Lung microvascular endothelial cell (primary cell): ENCODE measurements around the gene BBLN. TPM values are rescaled to one million over a fixed set of nuclear protein-coding genes. Genes with fewer than 3 reads are reported as not detected.

Experiments
- DNase-seq, 2 donors: peaks; one replicate each; pipeline versions ENCODE4 v3.0.0 to v3.0.0-alpha.2; 2010; ENCODE audit warnings: low read depth in 2 of 2
- total RNA-seq: library from RNA; depleted of rRNA; stranded (reverse); fragments of >200 nt; gene quantifications from 2 replicates; pipeline ENCODE4 v1.2.1, GENCODE V29; 2014

BBLN gene
- total RNA-seq, 1 donor from 2014 or later, result 48.2 TPM

- no peak for DNase-seq
Measured at GRCh38 chr9:128144239-128145181, 15.6 kb upstream of the BBLN start.

- no peak for DNase-seq
Measured at GRCh38 chr9:128145536-128145935, 14.5 kb upstream of the BBLN start.

GRCh38 chr9:128145951-128146351 lies 14.1 kb upstream of the BBLN start:
- no peak for DNase-seq

GRCh38 chr9:128146591-128147120 lies 13.4 kb upstream of the BBLN start:
- DNase-seq, result no peak

- no peak for DNase-seq
Measured at GRCh38 chr9:128148509-128149000, 11.5 kb upstream of the BBLN start.

GRCh38 chr9:128149001-128149701 lies 10.9 kb upstream of the BBLN start, which contains the start of gene LCN2:
Gene LCN2 (plus strand): TSS chr9:128149453. CDS start chr9:128149526, 73 bp downstream.
- no peak for DNase-seq

DNA sequence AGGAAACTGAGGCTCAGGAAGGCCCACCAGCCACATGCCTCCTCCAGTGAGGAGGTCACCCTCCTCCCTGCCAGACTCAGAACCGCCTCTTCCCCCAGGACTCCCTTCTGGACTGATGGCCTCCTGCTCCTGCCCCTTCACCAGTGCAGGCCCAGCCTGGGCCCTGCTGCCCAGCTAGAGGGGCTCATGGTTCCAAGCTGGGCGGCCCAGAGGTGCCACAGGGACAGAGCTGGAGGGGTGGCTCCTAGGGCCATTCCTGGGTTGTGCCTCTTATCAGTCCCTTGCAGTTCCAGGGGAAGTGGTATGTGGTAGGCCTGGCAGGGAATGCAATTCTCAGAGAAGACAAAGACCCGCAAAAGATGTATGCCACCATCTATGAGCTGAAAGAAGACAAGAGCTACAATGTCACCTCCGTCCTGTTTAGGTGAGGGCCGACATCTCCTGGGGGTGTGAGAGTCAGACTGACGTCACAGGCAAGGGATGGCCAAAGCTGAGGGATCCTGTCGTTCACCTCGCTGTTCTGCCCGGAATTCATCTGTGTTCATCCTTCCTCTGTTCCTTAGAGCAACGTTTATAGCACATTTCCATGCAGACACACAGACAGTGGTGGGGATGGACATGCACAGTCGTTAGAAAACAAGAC lies 10.0 kb upstream of the BBLN start:
- DNase-seq, result no peak

- no peak for DNase-seq
Measured at GRCh38 chr9:128150594-128151308, 9.3 kb upstream of the BBLN start.

GRCh38 chr9:128151309-128152132 lies 8.5 kb upstream of the BBLN start:
- DNase-seq, result no peak

DNA sequence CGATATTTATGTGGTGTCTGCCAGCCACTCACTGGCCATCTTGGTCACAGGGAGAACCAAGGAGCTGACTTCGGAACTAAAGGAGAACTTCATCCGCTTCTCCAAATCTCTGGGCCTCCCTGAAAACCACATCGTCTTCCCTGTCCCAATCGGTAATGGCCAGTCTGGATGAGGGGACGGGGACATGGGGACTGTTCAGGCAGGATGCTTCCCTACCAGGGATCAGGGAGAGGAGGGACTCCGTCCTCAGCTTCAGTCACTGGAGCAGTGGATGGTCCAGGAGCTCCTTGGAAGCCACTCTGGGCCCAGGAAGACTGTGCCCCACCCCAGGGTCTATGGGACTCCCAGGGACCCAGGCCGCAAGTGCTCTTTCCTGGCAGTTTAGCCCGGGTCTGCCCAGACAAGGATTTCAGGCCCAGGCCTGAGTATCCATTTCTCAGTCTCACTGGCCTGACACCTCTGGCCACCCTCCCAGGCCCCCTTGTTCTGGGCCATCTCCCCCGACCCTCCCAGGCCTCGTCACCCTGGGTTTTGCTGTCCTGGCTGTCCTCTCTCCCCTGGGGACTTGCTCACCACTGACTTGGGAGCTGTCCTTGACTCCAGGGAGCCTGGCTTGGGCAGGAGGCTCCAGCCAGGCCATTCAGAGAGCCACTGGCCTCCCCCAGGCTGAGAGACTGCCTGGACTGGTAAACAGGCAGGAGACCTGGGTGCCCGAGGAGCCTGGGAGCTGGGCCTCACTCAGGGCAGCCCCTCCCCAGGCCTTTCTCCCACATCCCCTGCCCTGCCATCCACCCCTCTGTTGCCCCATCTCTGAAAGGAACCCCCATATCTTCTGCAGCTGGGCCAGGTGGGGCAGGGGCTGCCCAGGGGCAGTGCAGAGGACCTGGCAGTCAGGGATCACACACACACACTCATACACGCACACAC lies 7.7 kb upstream of the BBLN start:
- DNase-seq, result no peak

GRCh38 chr9:128153060-128153946 lies 6.8 kb upstream of the BBLN start:
- no peak for DNase-seq

DNA sequence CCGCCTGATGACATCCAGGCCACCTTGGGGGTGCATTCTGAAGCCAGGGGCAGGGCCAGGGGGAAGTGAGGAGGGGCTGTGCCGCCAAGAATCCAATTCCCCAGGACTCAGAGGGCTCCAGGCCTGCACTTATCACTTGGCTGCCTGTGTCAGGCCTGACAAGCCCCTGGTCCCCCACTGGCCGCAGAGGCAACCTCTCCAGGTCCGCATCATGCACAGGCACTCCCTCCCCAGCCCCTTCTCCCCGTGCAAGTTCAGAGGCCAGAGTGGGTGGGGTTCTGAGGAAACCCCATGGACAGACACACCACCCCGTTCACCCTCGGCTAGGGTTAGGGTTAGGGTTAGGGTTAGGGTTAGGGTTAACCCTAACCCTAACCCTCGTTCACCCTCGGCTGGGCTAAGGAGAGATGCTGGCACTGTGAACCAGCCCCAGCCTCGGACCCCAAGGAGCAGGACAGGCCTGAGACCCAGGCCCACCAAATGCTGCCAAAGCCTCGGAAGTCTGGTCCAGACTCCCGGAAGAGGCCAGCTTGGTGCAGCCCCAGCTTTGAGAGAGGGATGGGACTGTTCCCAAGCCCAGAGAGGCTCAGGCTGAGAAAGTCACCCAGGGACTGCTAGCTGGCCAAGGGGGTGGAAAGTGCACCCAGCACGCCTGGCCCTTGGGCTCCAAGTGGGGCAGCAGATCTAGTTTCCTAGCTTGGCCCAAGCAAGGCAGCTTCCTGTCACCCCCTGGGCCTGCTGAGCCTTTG lies 5.9 kb upstream of the BBLN start:
- no peak for DNase-seq

- DNase-seq, result no peak
Measured at GRCh38 chr9:128155736-128156500, 4.1 kb upstream of the BBLN start.

GRCh38 chr9:128159522-128159783 lies 612 bp upstream of the BBLN start:
- peak; percentile 13 to 45 for DNase-seq

GRCh38 chr9:128160603-128160987 lies 530 bp downstream of the BBLN start:
- DNase-seq, result peak in 1 of 2 donors; percentile 32

DNA sequence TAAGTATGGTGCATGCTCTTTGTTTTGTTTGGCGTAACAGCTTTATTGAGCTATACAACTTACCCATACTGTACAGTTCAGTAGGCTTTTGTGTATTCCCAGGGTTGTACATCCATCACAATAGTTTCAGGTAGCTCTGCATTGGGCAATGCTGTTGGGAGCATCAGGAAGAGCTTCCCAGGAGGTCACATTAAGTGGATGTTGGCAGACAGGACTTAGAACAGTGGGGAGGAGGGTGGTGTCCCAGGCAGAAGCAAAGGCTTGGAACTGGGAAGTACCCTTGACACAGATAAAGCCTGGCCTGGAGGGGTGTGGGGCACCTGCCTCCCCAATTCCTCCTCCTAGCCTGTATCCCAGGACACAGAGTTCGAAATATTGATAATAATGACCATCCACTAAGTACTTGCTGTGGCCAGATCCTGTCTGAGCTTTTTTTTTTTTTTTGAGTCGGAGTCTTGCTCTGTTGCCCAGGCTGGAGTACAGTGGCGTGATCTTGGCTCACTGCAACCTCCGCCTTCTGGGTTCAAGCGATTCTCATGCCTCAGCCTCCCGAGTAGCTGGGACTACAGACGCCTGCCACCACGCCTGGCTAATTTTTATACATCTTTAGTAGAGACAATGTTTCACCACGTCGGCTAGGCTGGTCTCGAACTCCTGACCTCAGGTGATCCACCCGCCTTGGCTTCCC lies 1.3 kb downstream of the BBLN start:
- no peak for DNase-seq
